Activated CD8-positive, alpha-beta memory T cell treated with anti-CD3 and anti-CD28 coated beads, Interleukin-2, amount 50 U/mL, for 24 hours (primary cell): Measurements from ENCODE around the gene ZNF445.
"Not testable (repeated sequence)": the region's sequence is repeated elsewhere in the genome, so short reads cannot be mapped to it uniquely, and the experiment has no call there.

ENCODE experiments used
- DNase-seq: peaks from one replicate; pipeline ENCODE4 v3.0.0-alpha.2; 2020; ENCODE audit errors: extremely low read depth

ZNF445 gene

DNA sequence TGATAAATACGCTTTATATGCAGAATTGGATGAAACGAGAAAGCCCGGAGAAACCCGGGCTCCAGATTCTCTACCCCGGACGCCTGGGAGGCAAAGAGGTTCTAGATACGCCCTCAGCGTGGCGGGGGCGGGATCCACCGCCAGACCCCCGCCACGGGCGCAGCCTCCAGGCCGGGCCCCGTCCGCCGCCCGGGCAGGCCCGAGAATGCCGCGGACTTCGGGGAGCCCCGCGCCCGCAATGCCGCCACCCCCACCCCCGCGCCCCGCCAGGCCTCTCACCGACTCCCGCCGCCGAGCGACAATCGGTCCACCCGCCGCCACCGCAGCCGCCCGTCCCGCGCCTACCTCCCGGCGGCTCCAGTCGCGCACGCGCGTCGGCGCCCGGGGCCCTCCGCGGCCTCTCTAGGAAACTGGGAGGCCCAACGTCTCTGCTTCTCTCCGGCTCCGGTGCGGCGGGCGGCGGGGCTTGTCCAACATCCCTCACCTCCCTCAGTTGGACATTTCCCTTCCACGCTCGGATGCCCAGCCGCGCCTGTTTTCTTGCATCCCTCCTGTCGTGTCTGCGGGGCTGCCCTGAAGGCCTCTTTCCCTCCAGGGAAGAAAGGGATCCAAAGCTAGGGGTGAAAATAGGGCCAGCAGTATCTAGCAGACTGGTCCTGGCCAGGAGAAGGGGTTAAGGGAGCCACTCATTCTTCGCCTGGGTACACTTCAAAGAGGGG, at the start of gene ZNF445:
TSS of gene ZNF445 (minus strand) at position 359 of the 719 bp plus-strand sequence. CDS start 22,121 bp downstream, outside the sequence.
- DNase-seq = peak; percentile 34

DNA sequence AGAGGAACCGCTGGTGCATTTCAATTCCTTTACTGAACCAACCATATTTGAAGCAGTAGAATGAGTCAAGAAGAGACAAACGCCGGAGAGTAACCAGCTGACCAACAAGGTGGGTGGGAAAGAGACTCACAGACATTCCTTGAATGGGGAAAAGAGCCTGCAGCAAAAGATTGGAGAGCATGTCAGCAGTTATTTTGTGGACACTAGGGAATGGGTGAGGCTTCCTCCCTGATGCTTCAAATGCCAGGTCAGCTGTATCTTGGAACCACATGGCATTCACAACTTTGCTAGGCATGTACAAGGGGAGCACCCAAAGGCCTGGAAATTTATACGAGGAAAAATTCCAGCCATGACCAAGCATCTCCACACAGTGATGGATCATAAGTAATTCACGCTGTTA, 47.6 kb upstream of the ZNF445 start:
- no peak for DNase-seq

DNA sequence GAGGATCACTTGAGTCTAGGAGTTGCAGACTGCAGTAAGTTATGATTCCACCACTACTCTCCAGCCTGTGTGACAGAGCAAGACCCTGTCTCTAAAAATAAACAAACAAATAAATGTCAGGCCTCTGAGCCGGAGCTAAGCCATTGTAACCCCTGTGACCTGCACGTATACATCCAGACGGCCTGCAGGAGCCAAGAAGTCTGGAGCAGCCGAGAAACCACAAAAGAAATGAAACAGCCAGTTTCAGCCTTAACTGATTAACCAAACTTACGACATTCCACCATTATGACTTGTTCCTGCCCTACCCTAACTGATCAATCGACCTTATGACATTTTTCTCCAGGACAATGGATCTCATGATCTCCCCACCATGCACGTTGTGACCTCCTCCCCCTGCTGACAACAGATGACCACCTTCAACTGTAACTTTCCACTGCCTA, 45.0 kb upstream of the ZNF445 start:
- DNase-seq = no peak

DNA sequence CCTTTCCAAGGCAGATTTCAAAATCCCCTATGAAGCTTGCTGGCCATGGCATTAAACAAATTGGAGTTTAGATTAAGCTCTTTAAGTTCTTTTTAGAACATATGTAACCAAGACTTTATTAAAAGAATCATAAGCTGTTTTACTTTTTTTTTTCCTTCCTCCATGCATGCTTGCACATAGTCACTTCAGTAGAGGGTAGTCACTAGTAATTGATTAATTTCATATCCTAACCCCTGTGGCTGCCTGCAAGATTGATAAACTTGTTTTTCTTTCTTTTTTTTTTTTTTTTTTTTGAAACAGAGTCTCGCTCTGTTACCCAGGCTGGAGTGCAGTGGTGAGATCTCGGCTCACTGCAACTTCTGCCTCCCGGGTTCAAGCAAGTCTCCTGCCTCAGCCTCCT, 44.3 kb upstream of the ZNF445 start:
- DNase-seq = no peak

DNA sequence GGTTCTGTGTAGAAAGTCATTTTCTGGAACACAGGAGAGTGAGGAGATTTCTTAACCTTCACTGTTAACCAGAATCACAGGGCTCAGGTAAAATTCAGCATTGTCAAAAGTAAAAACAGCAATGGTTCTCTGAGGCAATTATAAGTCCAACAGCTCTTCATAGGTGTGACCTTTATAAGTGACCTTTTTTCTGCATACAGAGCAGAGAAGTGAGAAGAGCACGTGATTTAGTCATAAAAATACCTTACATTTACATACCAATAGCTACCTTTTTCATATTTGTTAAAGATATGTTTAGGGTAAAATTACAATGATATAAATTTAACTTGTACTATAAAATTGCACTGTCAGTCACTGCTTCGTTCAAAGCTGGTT, 41.3 kb upstream of the ZNF445 start:
- no peak for DNase-seq

DNA sequence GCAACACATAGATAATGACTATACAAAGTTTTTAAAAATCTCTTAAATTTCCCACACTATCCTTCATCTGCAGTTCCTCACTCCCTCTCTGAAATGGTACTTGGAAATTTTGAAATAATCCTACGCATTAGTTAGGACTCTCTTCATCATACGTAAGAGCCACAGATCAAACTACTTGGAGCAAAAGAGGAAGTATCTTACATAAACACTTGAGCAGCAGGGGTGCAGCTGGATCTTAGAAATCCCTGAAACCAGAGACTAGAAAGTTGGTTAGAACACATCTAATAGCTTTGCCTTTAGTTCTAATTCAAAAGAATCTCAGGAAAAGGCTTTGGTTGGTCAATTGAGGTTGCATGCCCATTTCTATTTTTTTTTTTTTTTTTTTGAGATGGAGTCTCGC, 38.8 kb upstream of the ZNF445 start:
- no peak for DNase-seq

DNA sequence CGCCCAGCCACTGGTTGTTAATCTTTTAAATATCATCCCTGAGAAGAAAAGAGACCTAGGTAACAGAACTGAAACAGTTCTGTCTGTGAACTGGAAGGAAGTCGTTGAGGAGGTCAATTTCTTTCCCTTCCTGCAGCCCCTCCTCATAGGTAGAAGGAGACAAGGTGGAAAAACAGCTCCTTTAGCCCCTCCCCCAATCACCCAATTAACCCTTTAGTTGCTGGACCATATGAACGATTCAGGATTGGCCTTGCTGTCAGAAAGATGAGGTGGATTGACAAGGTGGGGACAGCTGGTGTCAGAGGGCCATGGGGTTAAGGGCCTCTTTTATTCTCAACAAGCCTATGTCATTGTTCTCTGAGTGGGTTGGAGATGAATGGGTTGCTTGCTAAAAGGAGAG, 36.0 kb upstream of the ZNF445 start:
- no peak for DNase-seq

DNA sequence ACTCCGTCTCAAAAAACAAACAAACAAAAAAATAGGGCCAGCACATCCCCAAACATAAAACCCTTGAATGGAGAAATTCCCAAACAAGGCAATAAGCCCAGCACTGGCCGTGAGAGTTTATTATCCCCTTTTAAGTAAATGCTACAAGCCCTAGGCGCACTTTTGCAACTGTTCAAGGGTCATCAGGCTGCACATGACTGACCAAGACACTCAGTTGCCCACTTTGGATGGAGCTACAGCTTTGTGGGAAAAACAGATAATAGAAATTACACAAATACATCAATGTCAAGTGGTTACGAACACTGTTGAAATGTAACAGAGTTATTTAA, 33.7 kb upstream of the ZNF445 start:
- DNase-seq = no peak

DNA sequence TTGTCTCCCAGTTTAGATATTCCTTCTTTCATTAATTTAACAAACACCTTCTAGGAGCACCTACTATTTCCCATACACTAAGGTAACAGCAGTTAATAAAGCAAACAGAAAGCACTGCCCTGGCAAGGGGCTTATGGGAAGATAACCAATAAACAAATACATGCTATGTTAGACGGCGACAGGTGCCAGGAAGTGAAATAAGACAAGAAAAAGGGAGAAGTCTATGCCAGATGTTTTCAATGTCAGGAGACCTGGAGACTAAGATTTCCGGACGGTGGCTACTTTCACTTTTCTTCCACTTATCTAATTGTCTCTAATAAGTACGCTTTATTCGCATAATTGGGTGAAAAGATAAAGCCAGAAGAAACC, 32.5 kb upstream of the ZNF445 start:
- DNase-seq = no peak

DNA sequence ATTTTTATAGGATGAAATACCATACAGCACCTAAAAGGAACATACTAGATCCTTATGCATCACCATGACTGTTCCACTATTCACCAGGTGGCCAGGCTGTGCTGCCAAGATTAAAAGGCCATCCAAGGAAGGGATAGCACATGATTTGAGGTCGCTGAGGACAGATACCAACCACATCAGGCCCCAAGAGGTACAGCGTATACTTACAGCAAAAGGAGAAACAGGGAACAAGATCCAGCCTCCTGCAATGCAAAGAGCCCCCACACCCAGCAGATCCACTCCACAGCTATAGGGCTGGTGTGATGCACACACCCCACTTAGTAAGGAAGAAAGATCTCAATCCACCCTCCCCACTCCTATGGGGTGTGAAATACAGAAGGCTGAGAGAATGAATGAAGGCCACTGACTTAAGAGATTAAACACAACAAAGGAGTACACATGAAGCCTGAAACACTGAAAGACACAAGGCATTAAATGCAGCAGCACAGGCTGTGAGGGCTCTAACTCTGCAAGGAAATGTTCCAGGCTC, 32.0 kb upstream of the ZNF445 start:
- no peak for DNase-seq

DNA sequence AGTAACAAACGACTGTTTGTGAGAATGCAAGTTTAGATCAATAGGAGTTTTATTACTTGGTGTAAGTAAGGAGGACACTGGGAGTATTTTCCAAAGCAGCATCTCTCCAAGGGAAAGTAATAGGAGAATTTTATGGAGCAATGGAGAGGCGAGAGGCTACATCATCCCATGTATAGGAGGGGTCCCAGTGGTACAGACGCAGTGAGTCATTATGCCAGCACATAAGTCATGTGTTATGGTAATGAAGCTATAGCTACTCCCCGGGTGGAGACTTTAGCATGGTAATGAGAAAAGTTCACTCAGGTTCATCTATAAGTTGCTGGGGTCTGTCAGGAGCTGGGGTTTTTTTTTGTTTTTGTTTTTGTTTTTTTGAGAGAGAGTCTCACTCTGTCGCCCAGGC, 29.5 kb upstream of the ZNF445 start:
- DNase-seq = no peak

DNA sequence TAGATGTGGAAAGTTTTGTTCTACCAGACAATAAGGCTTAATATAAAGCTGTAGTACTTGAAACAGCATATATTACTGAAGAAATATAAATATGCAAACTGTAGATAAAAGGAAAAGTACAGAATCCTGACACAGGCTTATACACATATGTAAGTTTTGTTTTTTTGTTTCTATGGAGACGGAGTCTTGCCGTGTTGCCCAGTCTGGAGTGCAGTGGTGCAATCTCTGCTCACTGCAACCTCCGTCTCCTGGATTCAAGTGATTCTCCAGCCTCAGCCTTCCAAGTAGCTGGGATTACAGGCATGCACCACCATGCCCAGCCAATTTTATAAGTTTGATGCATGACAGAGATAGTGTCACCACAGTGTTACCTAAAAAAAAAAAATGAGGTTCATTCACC, 29.1 kb upstream of the ZNF445 start:
- DNase-seq = no peak

DNA sequence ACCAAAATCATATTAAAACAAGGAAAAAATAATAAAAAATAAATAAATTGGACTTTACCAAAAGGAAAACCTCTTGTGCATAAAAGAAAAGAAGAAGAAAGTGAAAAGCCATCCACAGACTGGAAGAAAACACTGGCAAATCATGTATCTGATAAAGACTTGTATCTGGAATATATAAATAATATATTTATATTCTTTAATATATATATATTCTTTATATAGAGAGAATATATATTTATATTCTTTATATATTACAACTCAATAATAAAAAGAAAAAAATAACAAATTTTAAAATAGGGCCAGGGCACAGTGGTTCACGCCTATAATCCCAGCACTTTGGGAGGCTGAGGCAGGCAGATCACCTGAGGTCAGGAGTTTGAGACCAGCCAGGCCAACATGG, 27.1 kb upstream of the ZNF445 start:
- no peak for DNase-seq

DNA sequence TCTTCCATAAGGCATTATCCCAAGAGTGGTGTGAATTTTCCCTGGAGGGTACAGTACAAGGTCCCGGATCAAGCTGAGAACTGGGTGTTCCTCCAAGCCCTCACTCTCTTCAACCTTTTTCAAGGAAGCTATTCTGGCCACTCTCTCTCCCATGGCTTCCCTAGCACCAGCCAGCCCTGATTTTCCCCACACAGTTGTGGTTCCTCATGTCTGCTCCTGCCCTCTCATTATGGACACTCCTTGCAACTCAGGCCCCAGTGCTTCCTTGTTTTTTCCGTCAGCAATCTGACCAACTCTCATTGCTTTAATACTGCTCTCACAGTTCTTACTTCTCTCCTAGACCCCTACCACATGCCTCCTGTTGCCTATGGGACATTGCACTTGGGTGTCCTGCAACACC, 25.7 kb upstream of the ZNF445 start:
- not testable (repeated sequence) for DNase-seq

DNA sequence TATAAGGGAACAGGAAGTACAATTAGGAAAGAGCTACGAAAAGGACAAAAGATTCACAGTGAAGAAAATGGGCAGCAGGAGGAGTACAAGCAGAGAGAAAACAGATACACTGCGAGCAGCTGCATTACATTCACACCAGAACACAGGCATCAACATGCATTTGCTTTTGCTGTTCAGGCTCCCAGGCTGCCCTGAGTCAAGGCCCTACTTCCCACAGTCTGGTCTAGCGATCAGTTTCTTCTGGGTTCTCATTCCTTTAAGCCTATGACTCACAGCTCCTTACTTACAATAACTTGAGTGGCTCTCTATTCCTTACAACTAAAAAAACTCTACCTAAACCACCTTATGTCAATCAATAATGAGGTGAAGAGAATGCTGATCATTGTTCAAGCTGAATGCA, 24.5 kb upstream of the ZNF445 start:
- no peak for DNase-seq

DNA sequence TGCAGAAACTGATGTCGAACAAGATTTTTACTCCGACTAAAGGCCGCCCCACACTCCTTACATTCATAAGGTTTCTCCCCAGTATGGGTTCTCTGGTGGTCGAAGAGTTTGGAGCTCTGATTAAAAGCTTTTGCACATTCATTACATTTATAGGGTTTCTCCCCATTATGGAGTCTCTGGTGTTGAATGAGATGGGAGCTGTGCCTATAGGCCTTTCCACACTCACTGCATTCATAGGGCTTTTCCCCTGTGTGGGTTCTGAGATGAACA, 22.4 kb upstream of the ZNF445 start:
- DNase-seq = not testable (repeated sequence)

DNA sequence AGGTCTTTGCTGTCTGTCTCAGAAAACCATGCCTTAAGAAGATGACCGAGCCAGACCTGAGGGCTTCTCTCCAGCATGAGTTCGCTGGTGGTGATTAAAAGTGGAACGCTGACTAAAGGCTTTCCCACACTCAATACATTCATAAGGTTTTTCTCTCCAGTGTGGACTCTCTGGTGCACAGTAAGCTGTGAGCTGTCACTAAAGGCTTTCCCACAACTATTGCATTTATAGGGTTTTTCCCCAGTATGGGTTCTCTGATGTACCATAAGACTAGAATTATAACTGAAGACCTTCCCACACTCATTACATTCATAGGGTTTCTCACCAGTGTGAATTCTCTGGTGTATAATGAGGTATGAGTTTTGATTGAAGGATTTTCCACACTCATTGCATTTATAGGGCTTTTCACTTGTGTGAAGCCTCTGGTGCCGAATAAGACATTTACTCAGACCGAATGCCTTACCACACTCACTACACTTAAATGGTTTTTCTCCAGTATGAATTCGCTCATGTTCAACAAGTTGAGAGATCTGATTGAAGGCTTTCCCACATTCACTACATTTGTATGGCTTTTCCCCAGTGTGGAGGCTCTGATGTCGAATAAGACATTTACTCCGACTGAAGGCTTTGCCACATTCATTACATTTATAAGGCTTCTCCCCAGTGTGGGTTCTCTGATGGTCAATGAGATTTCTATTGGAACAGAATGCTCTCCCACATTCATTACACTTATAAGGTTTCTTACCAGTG, 21.9 kb upstream of the ZNF445 start:
- DNase-seq = no peak

DNA sequence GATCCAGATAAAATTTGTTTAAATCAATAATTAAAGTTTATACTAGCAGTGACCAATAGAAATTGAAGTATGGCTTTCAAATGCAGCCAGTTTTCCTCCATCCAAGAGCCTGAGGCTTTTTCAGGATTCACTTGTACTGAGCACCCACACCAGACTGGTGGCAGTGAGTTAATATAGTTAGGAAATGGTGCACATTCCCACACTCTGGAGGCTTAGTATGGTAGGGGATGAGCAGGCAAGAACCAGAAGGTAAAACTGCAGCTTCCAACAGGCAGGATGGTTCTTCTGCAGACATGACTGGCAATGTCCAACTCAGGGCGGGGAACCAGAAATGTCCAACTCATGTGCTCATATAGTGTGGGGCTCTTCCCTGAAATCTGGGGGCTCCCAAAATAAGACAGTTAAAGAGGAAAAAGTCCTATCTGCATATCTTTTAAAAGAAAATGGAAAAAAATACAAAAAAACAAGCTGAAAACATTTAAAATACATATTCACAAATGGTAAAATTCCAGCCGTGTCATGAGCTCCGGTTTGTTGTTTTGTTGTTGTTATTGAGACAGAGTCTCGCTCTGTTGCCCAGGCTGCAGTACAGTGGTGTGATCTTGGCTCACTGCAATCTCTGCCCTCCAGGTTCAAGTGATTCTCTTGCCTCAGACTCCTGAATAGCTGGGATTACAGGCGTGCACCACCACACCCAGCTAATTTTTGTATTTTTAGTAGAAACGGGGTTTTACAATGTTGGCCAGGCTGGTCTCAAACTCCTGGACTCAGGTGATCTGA, 18.4 kb upstream of the ZNF445 start:
- DNase-seq = no peak

DNA sequence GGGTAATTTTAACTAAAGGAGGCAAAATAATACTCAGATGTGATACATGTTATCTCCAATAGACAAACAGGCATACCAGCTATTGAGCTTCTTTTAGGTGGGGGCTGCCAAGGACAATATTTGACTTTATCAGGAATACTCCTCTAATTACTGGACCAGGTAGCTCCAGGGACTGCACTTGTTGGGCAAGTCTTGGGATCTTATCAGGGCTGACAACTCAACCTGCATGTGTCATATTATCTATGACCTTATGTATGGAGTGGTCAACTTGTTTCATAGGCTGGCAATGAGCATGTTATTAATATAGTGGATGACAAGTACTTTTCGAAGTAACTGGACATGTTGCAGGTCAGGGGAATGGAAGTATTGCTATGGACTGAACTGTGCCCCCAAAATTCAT, 15.0 kb upstream of the ZNF445 start:
- DNase-seq = no peak

DNA sequence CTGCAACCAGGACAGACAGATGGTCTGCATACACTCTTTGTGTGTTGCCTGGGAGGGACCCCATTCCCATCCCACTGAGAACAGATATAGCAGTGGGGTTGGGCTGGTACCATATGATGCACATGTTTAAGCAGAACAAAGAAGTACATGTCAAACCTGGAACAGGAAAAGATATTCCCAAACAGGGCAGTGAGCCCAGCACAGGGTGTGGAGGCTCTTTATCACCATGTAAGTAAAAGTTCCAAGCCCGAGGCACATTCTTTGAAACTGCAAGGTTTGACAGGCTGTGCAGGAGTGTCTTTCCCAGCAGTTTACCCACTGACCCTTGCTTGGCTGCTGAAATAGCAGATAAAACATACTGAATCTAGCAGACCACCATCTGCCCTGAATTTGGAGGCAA, 5.3 kb upstream of the ZNF445 start:
- no peak for DNase-seq

DNA sequence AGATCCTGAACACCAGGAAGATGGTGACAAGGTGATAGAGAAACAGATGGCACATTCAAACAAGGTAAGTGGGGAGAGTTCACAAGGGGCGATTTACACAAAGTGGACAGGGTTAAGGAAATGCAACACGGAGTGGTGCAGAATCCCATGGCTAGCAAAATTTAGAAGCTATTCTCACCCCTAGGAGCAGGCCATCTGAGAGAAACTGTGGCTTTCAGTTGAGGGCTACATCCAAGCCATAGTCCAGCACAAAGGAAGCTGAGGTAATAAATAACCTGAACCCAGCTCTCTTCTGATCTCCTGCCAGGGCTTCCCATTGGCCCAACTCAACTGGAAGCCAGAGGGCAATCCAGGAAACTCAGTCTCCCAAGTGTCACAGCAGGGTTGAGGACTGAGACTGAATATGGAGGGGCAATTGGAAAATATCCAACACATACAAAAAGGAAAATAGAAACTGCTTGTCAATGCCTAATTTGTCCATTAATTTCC, 1.2 kb upstream of the ZNF445 start:
- no peak for DNase-seq

DNA sequence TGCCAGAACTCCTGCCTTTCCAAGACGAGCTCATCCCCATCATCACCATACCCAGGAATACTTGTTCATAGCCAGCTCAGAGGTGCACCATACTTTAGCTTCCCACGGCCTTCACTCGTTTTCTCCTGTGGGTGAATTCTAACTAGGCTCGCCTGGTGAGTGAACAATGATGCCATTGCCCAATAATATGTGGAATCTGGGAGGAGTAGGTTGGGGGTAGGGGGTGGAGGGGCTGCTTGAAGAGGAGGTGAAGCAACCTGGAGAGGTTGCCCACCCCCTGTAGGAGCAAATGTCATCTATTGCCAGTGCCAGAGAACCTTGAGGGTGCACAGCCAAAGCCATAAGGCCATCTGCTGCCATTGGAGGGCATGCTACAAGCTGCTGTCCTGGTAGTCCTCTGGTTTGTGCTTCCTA, 592 bp upstream of the ZNF445 start:
- no peak for DNase-seq

DNA sequence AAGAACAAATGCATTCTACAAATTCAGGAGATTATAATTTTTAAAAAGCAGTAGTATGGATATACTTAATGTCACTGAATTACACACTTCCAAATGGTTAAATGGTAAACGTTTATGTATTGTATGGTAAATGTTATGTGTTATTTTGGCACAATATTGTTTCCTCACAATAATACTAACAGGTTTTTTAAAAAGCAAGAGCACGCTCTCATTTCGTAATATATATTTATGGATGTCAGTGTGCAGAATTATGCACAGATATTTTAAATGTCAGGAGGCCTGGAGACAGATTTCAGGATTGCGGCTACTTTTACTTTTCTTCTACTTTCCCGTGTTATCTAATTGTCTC, 533 bp downstream of the ZNF445 start:
- DNase-seq = no peak
